H9 (cell line): ENCODE measurements around the gene CYP39A1. TPM values are rescaled to one million over a fixed set of nuclear protein-coding genes. Genes with fewer than 3 reads are reported as not detected.

Source experiments
- DNase-seq: peaks from one replicate; pipeline ENCODE4 v3.0.0-alpha.2; 2017
- H2AFZ ChIP-seq: one replicate; pipeline ENCODE4 v1.6.1; 2013; ENCODE audit warnings: mild to moderate bottlenecking, low read length, control low read depth, moderate library complexity
- H2AK5ac ChIP-seq: 2 replicates; pipeline ENCODE4 v1.6.1; 2013; ENCODE audit warnings: low read length, control low read depth, mixed read lengths; ENCODE audit not compliant: insufficient read length
- H2BK120ac ChIP-seq: one replicate; pipeline ENCODE4 v1.6.1; 2013; ENCODE audit warnings: low read depth, mild to moderate bottlenecking, low read length, control low read depth, inconsistent platforms; ENCODE audit not compliant: poor library complexity, severe bottlenecking
- H2BK12ac ChIP-seq: 2 replicates; pipeline ENCODE4 v1.6.1; 2013; ENCODE audit warnings: low read length, control low read depth, mixed read lengths, low read depth; ENCODE audit not compliant: insufficient read length
- H2BK15ac ChIP-seq: 2 replicates; pipeline ENCODE4 v1.6.1; 2013; ENCODE audit warnings: low read depth, low read length, control low read depth
- H2BK20ac ChIP-seq: one replicate; pipeline ENCODE4 v1.6.1; 2013; ENCODE audit warnings: low read depth, mild to moderate bottlenecking, low read length, control low read depth, inconsistent platforms; ENCODE audit not compliant: poor library complexity, severe bottlenecking
- H2BK5ac ChIP-seq: 2 replicates; pipeline ENCODE4 v1.6.1; 2013; ENCODE audit warnings: low read length, control low read depth, mixed read lengths; ENCODE audit not compliant: insufficient read length
- H3K14ac ChIP-seq: 2 replicates; pipeline ENCODE4 v1.6.1; 2013; ENCODE audit warnings: low read length, control low read depth; ENCODE audit not compliant: insufficient read depth
- H3K18ac ChIP-seq: 2 replicates; pipeline ENCODE4 v1.6.1; 2013; ENCODE audit warnings: low read depth, mild to moderate bottlenecking, mixed read lengths, low read length, control low read depth; ENCODE audit not compliant: insufficient read length
- H3K23ac ChIP-seq: 2 replicates; pipeline ENCODE4 v1.6.1; 2013; ENCODE audit warnings: low read length, control low read depth, mixed read lengths, low read depth; ENCODE audit not compliant: insufficient read length
- H3K23me2 ChIP-seq: 2 replicates; pipeline ENCODE4 v1.6.1; 2013; ENCODE audit warnings: low read depth, mild to moderate bottlenecking, mixed read lengths, low read length, control low read depth; ENCODE audit not compliant: insufficient read length, poor library complexity, severe bottlenecking
- H3K27ac ChIP-seq: 2 replicates; pipeline ENCODE4 v1.5.1; 2013; ENCODE audit warnings: low read length, control low read depth, mixed read lengths, low read depth; ENCODE audit not compliant: insufficient read length
- H3K27me3 ChIP-seq: 2 replicates; pipeline ENCODE4 v1.6.1; 2013; ENCODE audit warnings: low read length, control low read depth, inconsistent platforms; ENCODE audit not compliant: insufficient read depth
- H3K4ac ChIP-seq: 2 replicates; pipeline ENCODE4 v1.6.1; 2013; ENCODE audit warnings: low read depth, mild to moderate bottlenecking, control low read depth, inconsistent platforms, low read length, moderate library complexity
- H3K4me1 ChIP-seq: 2 replicates; pipeline ENCODE4 v1.6.1; 2013; ENCODE audit warnings: low read length, control low read depth, inconsistent platforms; ENCODE audit not compliant: insufficient read depth
- H3K4me2 ChIP-seq: 2 replicates; pipeline ENCODE4 v1.6.1; 2013; ENCODE audit warnings: low read length, control low read depth, mixed read lengths; ENCODE audit not compliant: insufficient read length, insufficient read depth
- H3K56ac ChIP-seq: 2 replicates; pipeline ENCODE4 v1.6.1; 2013; ENCODE audit warnings: low read depth, mild to moderate bottlenecking, mixed read lengths, low read length, control low read depth; ENCODE audit not compliant: insufficient read length
- H3K79me1 ChIP-seq: 2 replicates; pipeline ENCODE4 v1.6.1; 2013; ENCODE audit warnings: low read depth, mild to moderate bottlenecking, moderate library complexity, low read length, control low read depth, inconsistent platforms; ENCODE audit not compliant: insufficient read depth, poor library complexity, severe bottlenecking
- H3K79me2 ChIP-seq: 2 replicates; pipeline ENCODE4 v1.6.1; 2013; ENCODE audit warnings: low read length, control low read depth, inconsistent platforms; ENCODE audit not compliant: insufficient read depth
- H3K9ac ChIP-seq: 2 replicates; pipeline ENCODE4 v1.6.1; 2013; ENCODE audit warnings: low read length, control low read depth, mixed read lengths; ENCODE audit not compliant: insufficient read length; ENCODE audit errors: extremely low read depth
- H3K9me3 ChIP-seq: one replicate; pipeline ENCODE4 v1.6.1; 2013; ENCODE audit warnings: low read depth, low read length, inconsistent platforms; ENCODE audit not compliant: control insufficient read depth
- H3T11ph ChIP-seq: one replicate; pipeline ENCODE4 v1.6.1; 2013; ENCODE audit warnings: mild to moderate bottlenecking, low read length, control low read depth, inconsistent platforms
- H4K20me1 ChIP-seq: one replicate; pipeline ENCODE4 v1.6.1; 2013; ENCODE audit not compliant: control insufficient read depth, insufficient read length, insufficient read depth
- H4K5ac ChIP-seq: 2 replicates; pipeline ENCODE4 v1.6.1; 2013; ENCODE audit warnings: low read depth, mild to moderate bottlenecking, mixed read lengths, low read length, control low read depth; ENCODE audit not compliant: insufficient read length
- H4K8ac ChIP-seq: replicated peaks from 2 replicates; pipeline ENCODE4 v1.6.1; 2013; ENCODE audit warnings: low read length, control low read depth, mixed read lengths, low read depth; ENCODE audit not compliant: insufficient read length
- H4K91ac ChIP-seq: 2 replicates; pipeline ENCODE4 v1.6.1; 2013; ENCODE audit warnings: low read depth, mild to moderate bottlenecking, moderate library complexity, mixed read lengths, low read length, control low read depth; ENCODE audit not compliant: insufficient read length
- H3K27ac Mint-ChIP-seq, 3 experiments: 2 replicates in 2 of 3; 3 replicates in 1 of 3; pipeline ENCODE4 v1.8.0; 2020 to 2021; ENCODE audit warnings: mixed read lengths in 3 of 3, mild to moderate bottlenecking in 1 of 3, moderate library complexity in 1 of 3
- H3K27me3 Mint-ChIP-seq: 2 replicates; pipeline ENCODE4 v1.8.0; 2021; ENCODE audit warnings: low read depth, mild to moderate bottlenecking, moderate library complexity, mixed read lengths
- H3K36me3 Mint-ChIP-seq, 3 experiments: 2 replicates in 2 of 3; 3 replicates in 1 of 3; pipeline ENCODE4 v1.8.0; 2020 to 2021; ENCODE audit warnings: low read depth in 3 of 3, mixed read lengths in 3 of 3; ENCODE audit not compliant: insufficient read depth in 1 of 3
- H3K4me1 Mint-ChIP-seq, 2 experiments: 2 replicates each; pipeline ENCODE4 v1.8.0; 2020; ENCODE audit warnings: mixed read lengths in 2 of 2
- H3K4me3 Mint-ChIP-seq, 2 experiments: 2 replicates in 1 of 2; 3 replicates in 1 of 2; pipeline ENCODE4 v1.8.0; 2020 to 2021; ENCODE audit warnings: mild to moderate bottlenecking in 2 of 2, mixed read lengths in 2 of 2, moderate library complexity in 1 of 2
- H3K9me3 Mint-ChIP-seq, 2 experiments: 2 replicates in 1 of 2; 3 replicates in 1 of 2; pipeline ENCODE4 v1.8.0; 2020; ENCODE audit warnings: mild to moderate bottlenecking in 2 of 2, mixed read lengths in 2 of 2, moderate library complexity in 1 of 2
- CTCF ChIP-seq: fragments of 200-600 bp; sonication (generic); conservative IDR thresholded peaks from 3 replicates; pipeline ENCODE4 v1.8.0; 2021; ENCODE audit warnings: antibody characterized with exemption, mild to moderate bottlenecking
- WGBS: extraction: QIAGEN DNeasy Blood & Tissue Kit; methylation state at CpG from one replicate; pipeline ENCODE4 v1.1.7; 2013; ENCODE audit warnings: missing lambda C conversion rate, low lambda C conversion rate, mixed read lengths; ENCODE audit not compliant: insufficient read length; ENCODE audit errors: extremely low coverage; 5-methylcytosine and 5-hydroxymethylcytosine counted together
- total RNA-seq: library from RNA; stranded (reverse); gene quantifications from 2 replicates; pipeline ENCODE4 v1.2.1, GENCODE V29; 2021

Gene CYP39A1
- total RNA-seq, 1 experiment from 2014 or later = 0.50 TPM

DNA sequence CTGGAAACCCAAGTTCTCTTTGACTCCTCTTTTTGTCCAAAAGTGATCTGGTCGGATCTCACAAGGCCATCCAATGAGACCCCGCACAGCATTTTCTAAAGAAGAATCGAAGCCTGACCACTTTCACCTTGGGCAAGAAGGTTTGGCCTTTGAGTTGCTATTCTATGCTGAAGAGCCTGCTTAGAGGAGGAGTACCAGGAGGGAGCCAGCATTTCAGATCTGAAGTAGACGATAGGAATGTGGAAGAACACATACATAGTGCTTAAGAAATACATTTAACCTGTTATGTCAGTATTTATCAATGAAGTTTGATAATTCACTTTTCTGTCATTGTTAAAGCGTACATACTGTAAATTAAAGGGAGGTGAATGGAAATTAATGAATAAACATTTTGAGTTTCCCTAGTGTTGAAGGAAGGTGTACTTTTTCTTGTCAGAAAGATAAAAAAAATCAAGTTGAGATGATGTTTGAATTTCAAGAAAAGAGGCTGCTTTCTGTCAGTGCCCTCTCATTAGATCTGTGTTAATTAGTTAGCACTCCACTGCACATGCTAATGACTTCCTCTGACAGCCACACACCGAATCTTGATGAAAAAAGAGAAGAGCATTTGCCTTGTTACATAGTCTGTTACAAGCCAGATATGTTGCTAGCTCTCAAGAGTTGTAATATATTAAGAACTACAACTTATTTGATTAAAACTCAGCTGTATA lies 24.1 kb upstream of the CYP39A1 start:
- no peak overlapping the region for H3K9ac ChIP-seq
- no peaks in the 10 kb centered on the region for H4K20me1 ChIP-seq
- H3K23ac ChIP-seq = no peak overlapping the region
- H3K27ac ChIP-seq = no peak overlapping the region
- Mint-ChIP-seq H3K27ac (no peak overlapping the region), H3K4me1 (peaks cover 6 to 7% of the 10 kb centered on the region in 2 experiments; a peak in 3 of 4 replicates), H3K36me3 (no peaks in the 10 kb centered on the region), H3K4me3 (no peak overlapping the region), H3K27me3 (no peaks in the 10 kb centered on the region), H3K9me3 (no peaks in the 10 kb centered on the region)
- no peak overlapping the region for H3K4ac ChIP-seq
- H3K4me2 ChIP-seq = no peak overlapping the region
- H3K79me1 ChIP-seq = no peaks in the 10 kb centered on the region
- no peaks in the 10 kb centered on the region for H3K4me1 ChIP-seq
- no peaks in the 10 kb centered on the region for H3K79me2 ChIP-seq
- DNase-seq = no peak
- no peak for TF ChIP-seq CTCF
- H3K18ac ChIP-seq = no peak overlapping the region
- H2BK120ac ChIP-seq = no peak overlapping the region
- no peak overlapping the region for H4K5ac ChIP-seq
- H3K27me3 ChIP-seq = no peaks in the 10 kb centered on the region
- no peak overlapping the region for H2AK5ac ChIP-seq
- no peak overlapping the region for H2AFZ ChIP-seq
- H3K14ac ChIP-seq = no peak overlapping the region
- H2BK15ac ChIP-seq = no peak overlapping the region
- H2BK12ac ChIP-seq = no peak overlapping the region
- H3K23me2 ChIP-seq = no peaks in the 10 kb centered on the region
- no peaks in the 10 kb centered on the region for H3K9me3 ChIP-seq
- no peak overlapping the region for H3K56ac ChIP-seq
- no peak overlapping the region for H2BK5ac ChIP-seq
- H4K91ac ChIP-seq = no peak overlapping the region
- H4K8ac ChIP-seq = no peak overlapping the region
- no peak overlapping the region for H2BK20ac ChIP-seq
- no CpG with 5 or more reads among the region's 6 CpGs for WGBS
- H3T11ph ChIP-seq = no peak overlapping the region
